Osteocyte (in vitro differentiated cells): ENCODE measurements around the gene PAK4. TPM values are rescaled to one million over a fixed set of nuclear protein-coding genes. Genes with fewer than 3 reads are reported as not detected.

Experiments
- DNase-seq: peaks from one replicate; pipeline ENCODE4 v3.0.0; 2021; ENCODE audit warnings: mixed read lengths; ENCODE audit not compliant: unreplicated experiment; ENCODE audit errors: extremely low spot score
- H3K27ac Mint-ChIP-seq: one replicate; pipeline ENCODE4 v1.8.0; 2021; ENCODE audit warnings: mild to moderate bottlenecking, mixed read lengths; ENCODE audit not compliant: unreplicated experiment
- H3K27me3 Mint-ChIP-seq: one replicate; pipeline ENCODE4 v1.8.0; 2021; ENCODE audit warnings: mixed read lengths; ENCODE audit not compliant: unreplicated experiment
- H3K36me3 Mint-ChIP-seq: one replicate; pipeline ENCODE4 v1.8.0; 2021; ENCODE audit warnings: mixed read lengths; ENCODE audit not compliant: unreplicated experiment
- H3K4me1 Mint-ChIP-seq: one replicate; pipeline ENCODE4 v1.8.0; 2021; ENCODE audit warnings: mixed read lengths; ENCODE audit not compliant: unreplicated experiment
- H3K4me3 Mint-ChIP-seq: one replicate; pipeline ENCODE4 v1.8.0; 2021; ENCODE audit warnings: mild to moderate bottlenecking, moderate library complexity, mixed read lengths; ENCODE audit not compliant: unreplicated experiment
- H3K9me3 Mint-ChIP-seq: one replicate; pipeline ENCODE4 v1.8.0; 2021; ENCODE audit warnings: mixed read lengths; ENCODE audit not compliant: unreplicated experiment
- total RNA-seq: library from RNA; stranded (reverse); gene quantifications from 2 replicates; pipeline ENCODE4 v1.2.1, GENCODE V29; 2021
- TF ChIP-seq, protein P1 (sequence below): fragments of 200-600 bp; sonication (generic); IDR thresholded peaks from 2 replicates; pipeline ENCODE4 v1.5.0; 2021; ENCODE audit warnings: antibody characterized with exemption, mild to moderate bottlenecking, moderate library complexity

The PAK4 gene
- total RNA-seq, 1 donor from 2014 or later, result 14.8 TPM

GRCh38 chr19:39097721-39098120, 27.9 kb upstream of the PAK4 start:
- Mint-ChIP-seq H3K4me1 (no peaks in the 10 kb centered on the region), H3K9me3 (no peaks in the 10 kb centered on the region), H3K27me3 (peaks cover 46% of the 10 kb centered on the region), H3K36me3 (no peaks in the 10 kb centered on the region), H3K4me3 (no peak overlapping the region), H3K27ac (no peak overlapping the region)
- DNase-seq, result no peak
- TF ChIP-seq, protein P1, sequence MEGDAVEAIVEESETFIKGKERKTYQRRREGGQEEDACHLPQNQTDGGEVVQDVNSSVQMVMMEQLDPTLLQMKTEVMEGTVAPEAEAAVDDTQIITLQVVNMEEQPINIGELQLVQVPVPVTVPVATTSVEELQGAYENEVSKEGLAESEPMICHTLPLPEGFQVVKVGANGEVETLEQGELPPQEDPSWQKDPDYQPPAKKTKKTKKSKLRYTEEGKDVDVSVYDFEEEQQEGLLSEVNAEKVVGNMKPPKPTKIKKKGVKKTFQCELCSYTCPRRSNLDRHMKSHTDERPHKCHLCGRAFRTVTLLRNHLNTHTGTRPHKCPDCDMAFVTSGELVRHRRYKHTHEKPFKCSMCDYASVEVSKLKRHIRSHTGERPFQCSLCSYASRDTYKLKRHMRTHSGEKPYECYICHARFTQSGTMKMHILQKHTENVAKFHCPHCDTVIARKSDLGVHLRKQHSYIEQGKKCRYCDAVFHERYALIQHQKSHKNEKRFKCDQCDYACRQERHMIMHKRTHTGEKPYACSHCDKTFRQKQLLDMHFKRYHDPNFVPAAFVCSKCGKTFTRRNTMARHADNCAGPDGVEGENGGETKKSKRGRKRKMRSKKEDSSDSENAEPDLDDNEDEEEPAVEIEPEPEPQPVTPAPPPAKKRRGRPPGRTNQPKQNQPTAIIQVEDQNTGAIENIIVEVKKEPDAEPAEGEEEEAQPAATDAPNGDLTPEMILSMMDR, result no peak

DNA sequence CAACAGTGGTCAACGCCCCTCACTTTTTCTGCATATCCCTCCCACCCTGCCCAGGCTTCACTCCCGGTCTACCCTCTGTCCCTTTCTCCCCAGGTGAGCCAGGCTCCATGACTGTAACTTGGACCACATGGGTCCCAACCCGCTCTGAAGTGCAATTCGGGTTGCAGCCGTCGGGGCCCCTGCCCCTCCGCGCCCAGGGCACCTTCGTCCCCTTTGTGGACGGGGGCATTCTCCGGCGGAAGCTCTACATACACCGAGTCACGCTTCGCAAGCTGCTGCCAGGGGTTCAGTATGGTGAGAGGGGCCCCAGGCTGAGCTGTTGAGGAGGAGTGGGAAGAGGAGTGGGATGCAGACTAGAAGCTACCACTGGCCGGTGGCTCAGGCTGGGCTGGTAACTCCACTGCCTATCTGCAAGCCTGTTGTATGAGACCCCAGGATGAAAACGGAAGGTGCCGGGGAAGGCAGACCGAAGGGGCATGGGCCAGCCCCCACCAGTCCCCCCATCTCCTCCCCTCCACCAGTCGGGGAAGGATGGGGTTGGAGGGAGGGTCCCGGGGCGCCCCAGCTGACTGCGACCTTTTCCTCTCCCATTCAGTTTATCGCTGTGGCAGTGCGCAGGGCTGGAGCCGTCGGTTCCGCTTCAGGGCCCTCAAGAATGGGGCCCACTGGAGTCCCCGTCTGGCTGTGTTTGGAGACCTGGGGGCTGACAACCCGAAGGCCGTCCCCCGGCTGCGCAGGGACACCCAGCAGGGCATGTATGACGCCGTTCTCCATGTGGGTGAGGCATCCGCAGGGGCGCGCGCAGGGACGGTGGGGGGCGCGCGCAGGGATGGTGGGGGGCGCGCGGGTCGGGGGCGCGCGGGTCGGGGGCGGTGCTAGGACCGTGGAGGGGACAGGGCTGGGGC, 27.0 kb upstream of the PAK4 start:
- no peak overlapping the region for H3K4me3 Mint-ChIP-seq
- no peaks in the 10 kb centered on the region for H3K36me3 Mint-ChIP-seq
- no peak overlapping the region for H3K27ac Mint-ChIP-seq
- peaks cover 44% of the 10 kb centered on the region for H3K27me3 Mint-ChIP-seq
- no peak for DNase-seq
- no peaks in the 10 kb centered on the region for H3K9me3 Mint-ChIP-seq
- H3K4me1 Mint-ChIP-seq, result no peaks in the 10 kb centered on the region
- TF ChIP-seq, protein P1, result no peak

GRCh38 chr19:39099341-39099740, 26.2 kb upstream of the PAK4 start:
- Mint-ChIP-seq H3K27ac (no peak overlapping the region), H3K9me3 (no peaks in the 10 kb centered on the region), H3K36me3 (no peaks in the 10 kb centered on the region), H3K4me1 (no peaks in the 10 kb centered on the region), H3K27me3 (peaks cover 37% of the 10 kb centered on the region), H3K4me3 (no peak overlapping the region)
- TF ChIP-seq, protein P1, result no peak
- no peak for DNase-seq

GRCh38 chr19:39100500-39101166, 25.0 kb upstream of the PAK4 start:
- Mint-ChIP-seq H3K4me3 (no peak overlapping the region), H3K27me3 (peaks cover 31% of the 10 kb centered on the region), H3K36me3 (no peaks in the 10 kb centered on the region), H3K9me3 (no peaks in the 10 kb centered on the region), H3K4me1 (no peaks in the 10 kb centered on the region), H3K27ac (no peak overlapping the region)
- TF ChIP-seq, protein P1, result no peak
- no peak for DNase-seq

GRCh38 chr19:39103151-39103550, 22.4 kb upstream of the PAK4 start:
- no peaks in the 10 kb centered on the region for H3K4me1 Mint-ChIP-seq
- no peak overlapping the region for H3K4me3 Mint-ChIP-seq
- TF ChIP-seq, protein P1, result no peak
- H3K36me3 Mint-ChIP-seq, result no peaks in the 10 kb centered on the region
- no peak for DNase-seq
- no peak overlapping the region for H3K27ac Mint-ChIP-seq
- H3K9me3 Mint-ChIP-seq, result no peaks in the 10 kb centered on the region
- peaks cover 26% of the 10 kb centered on the region for H3K27me3 Mint-ChIP-seq
